H9 (cell line): ENCODE measurements around the gene PGM2. TPM values are rescaled to one million over a fixed set of nuclear protein-coding genes. Genes with fewer than 3 reads are reported as not detected.

Experiments used
- DNase-seq: peaks from one replicate; pipeline ENCODE4 v3.0.0-alpha.2; 2017
- H2AFZ ChIP-seq: one replicate; pipeline ENCODE4 v1.6.1; 2013; ENCODE audit warnings: mild to moderate bottlenecking, low read length, control low read depth, moderate library complexity
- H2AK5ac ChIP-seq: 2 replicates; pipeline ENCODE4 v1.6.1; 2013; ENCODE audit warnings: low read length, control low read depth, mixed read lengths; ENCODE audit not compliant: insufficient read length
- H2BK120ac ChIP-seq: one replicate; pipeline ENCODE4 v1.6.1; 2013; ENCODE audit warnings: low read depth, mild to moderate bottlenecking, low read length, control low read depth, inconsistent platforms; ENCODE audit not compliant: poor library complexity, severe bottlenecking
- H2BK12ac ChIP-seq: 2 replicates; pipeline ENCODE4 v1.6.1; 2013; ENCODE audit warnings: low read length, control low read depth, mixed read lengths, low read depth; ENCODE audit not compliant: insufficient read length
- H2BK15ac ChIP-seq: 2 replicates; pipeline ENCODE4 v1.6.1; 2013; ENCODE audit warnings: low read depth, low read length, control low read depth
- H2BK20ac ChIP-seq: one replicate; pipeline ENCODE4 v1.6.1; 2013; ENCODE audit warnings: low read depth, mild to moderate bottlenecking, low read length, control low read depth, inconsistent platforms; ENCODE audit not compliant: poor library complexity, severe bottlenecking
- H2BK5ac ChIP-seq: 2 replicates; pipeline ENCODE4 v1.6.1; 2013; ENCODE audit warnings: low read length, control low read depth, mixed read lengths; ENCODE audit not compliant: insufficient read length
- H3K14ac ChIP-seq: 2 replicates; pipeline ENCODE4 v1.6.1; 2013; ENCODE audit warnings: low read length, control low read depth; ENCODE audit not compliant: insufficient read depth
- H3K18ac ChIP-seq: 2 replicates; pipeline ENCODE4 v1.6.1; 2013; ENCODE audit warnings: low read depth, mild to moderate bottlenecking, mixed read lengths, low read length, control low read depth; ENCODE audit not compliant: insufficient read length
- H3K23ac ChIP-seq: 2 replicates; pipeline ENCODE4 v1.6.1; 2013; ENCODE audit warnings: low read length, control low read depth, mixed read lengths, low read depth; ENCODE audit not compliant: insufficient read length
- H3K23me2 ChIP-seq: 2 replicates; pipeline ENCODE4 v1.6.1; 2013; ENCODE audit warnings: low read depth, mild to moderate bottlenecking, mixed read lengths, low read length, control low read depth; ENCODE audit not compliant: insufficient read length, poor library complexity, severe bottlenecking
- H3K27ac ChIP-seq: 2 replicates; pipeline ENCODE4 v1.5.1; 2013; ENCODE audit warnings: low read length, control low read depth, mixed read lengths, low read depth; ENCODE audit not compliant: insufficient read length
- H3K27me3 ChIP-seq: 2 replicates; pipeline ENCODE4 v1.6.1; 2013; ENCODE audit warnings: low read length, control low read depth, inconsistent platforms; ENCODE audit not compliant: insufficient read depth
- H3K4ac ChIP-seq: 2 replicates; pipeline ENCODE4 v1.6.1; 2013; ENCODE audit warnings: low read depth, mild to moderate bottlenecking, control low read depth, inconsistent platforms, low read length, moderate library complexity
- H3K4me1 ChIP-seq: 2 replicates; pipeline ENCODE4 v1.6.1; 2013; ENCODE audit warnings: low read length, control low read depth, inconsistent platforms; ENCODE audit not compliant: insufficient read depth
- H3K4me2 ChIP-seq: 2 replicates; pipeline ENCODE4 v1.6.1; 2013; ENCODE audit warnings: low read length, control low read depth, mixed read lengths; ENCODE audit not compliant: insufficient read length, insufficient read depth
- H3K56ac ChIP-seq: 2 replicates; pipeline ENCODE4 v1.6.1; 2013; ENCODE audit warnings: low read depth, mild to moderate bottlenecking, mixed read lengths, low read length, control low read depth; ENCODE audit not compliant: insufficient read length
- H3K79me1 ChIP-seq: 2 replicates; pipeline ENCODE4 v1.6.1; 2013; ENCODE audit warnings: low read depth, mild to moderate bottlenecking, moderate library complexity, low read length, control low read depth, inconsistent platforms; ENCODE audit not compliant: insufficient read depth, poor library complexity, severe bottlenecking
- H3K79me2 ChIP-seq: 2 replicates; pipeline ENCODE4 v1.6.1; 2013; ENCODE audit warnings: low read length, control low read depth, inconsistent platforms; ENCODE audit not compliant: insufficient read depth
- H3K9ac ChIP-seq: 2 replicates; pipeline ENCODE4 v1.6.1; 2013; ENCODE audit warnings: low read length, control low read depth, mixed read lengths; ENCODE audit not compliant: insufficient read length; ENCODE audit errors: extremely low read depth
- H3K9me3 ChIP-seq: one replicate; pipeline ENCODE4 v1.6.1; 2013; ENCODE audit warnings: low read depth, low read length, inconsistent platforms; ENCODE audit not compliant: control insufficient read depth
- H3T11ph ChIP-seq: one replicate; pipeline ENCODE4 v1.6.1; 2013; ENCODE audit warnings: mild to moderate bottlenecking, low read length, control low read depth, inconsistent platforms
- H4K20me1 ChIP-seq: one replicate; pipeline ENCODE4 v1.6.1; 2013; ENCODE audit not compliant: control insufficient read depth, insufficient read length, insufficient read depth
- H4K5ac ChIP-seq: 2 replicates; pipeline ENCODE4 v1.6.1; 2013; ENCODE audit warnings: low read depth, mild to moderate bottlenecking, mixed read lengths, low read length, control low read depth; ENCODE audit not compliant: insufficient read length
- H4K8ac ChIP-seq: replicated peaks from 2 replicates; pipeline ENCODE4 v1.6.1; 2013; ENCODE audit warnings: low read length, control low read depth, mixed read lengths, low read depth; ENCODE audit not compliant: insufficient read length
- H4K91ac ChIP-seq: 2 replicates; pipeline ENCODE4 v1.6.1; 2013; ENCODE audit warnings: low read depth, mild to moderate bottlenecking, moderate library complexity, mixed read lengths, low read length, control low read depth; ENCODE audit not compliant: insufficient read length
- H3K27ac Mint-ChIP-seq, 3 experiments: 2 replicates in 2 of 3; 3 replicates in 1 of 3; pipeline ENCODE4 v1.8.0; 2020 to 2021; ENCODE audit warnings: mixed read lengths in 3 of 3, mild to moderate bottlenecking in 1 of 3, moderate library complexity in 1 of 3
- H3K27me3 Mint-ChIP-seq: 2 replicates; pipeline ENCODE4 v1.8.0; 2021; ENCODE audit warnings: low read depth, mild to moderate bottlenecking, moderate library complexity, mixed read lengths
- H3K36me3 Mint-ChIP-seq, 3 experiments: 2 replicates in 2 of 3; 3 replicates in 1 of 3; pipeline ENCODE4 v1.8.0; 2020 to 2021; ENCODE audit warnings: low read depth in 3 of 3, mixed read lengths in 3 of 3; ENCODE audit not compliant: insufficient read depth in 1 of 3
- H3K4me1 Mint-ChIP-seq, 2 experiments: 2 replicates each; pipeline ENCODE4 v1.8.0; 2020; ENCODE audit warnings: mixed read lengths in 2 of 2
- H3K4me3 Mint-ChIP-seq, 2 experiments: 2 replicates in 1 of 2; 3 replicates in 1 of 2; pipeline ENCODE4 v1.8.0; 2020 to 2021; ENCODE audit warnings: mild to moderate bottlenecking in 2 of 2, mixed read lengths in 2 of 2, moderate library complexity in 1 of 2
- H3K9me3 Mint-ChIP-seq, 2 experiments: 2 replicates in 1 of 2; 3 replicates in 1 of 2; pipeline ENCODE4 v1.8.0; 2020; ENCODE audit warnings: mild to moderate bottlenecking in 2 of 2, mixed read lengths in 2 of 2, moderate library complexity in 1 of 2
- WGBS: extraction: QIAGEN DNeasy Blood & Tissue Kit; methylation state at CpG from one replicate; pipeline ENCODE4 v1.1.7; 2013; ENCODE audit warnings: missing lambda C conversion rate, low lambda C conversion rate, mixed read lengths; ENCODE audit not compliant: insufficient read length; ENCODE audit errors: extremely low coverage; 5-methylcytosine and 5-hydroxymethylcytosine counted together
- total RNA-seq: library from RNA; stranded (reverse); gene quantifications from 2 replicates; pipeline ENCODE4 v1.2.1, GENCODE V29; 2021
- TF ChIP-seq, protein P1 (sequence below): fragments of 200-600 bp; sonication (generic); conservative IDR thresholded peaks from 3 replicates; pipeline ENCODE4 v1.8.0; 2021; ENCODE audit warnings: antibody characterized with exemption, mild to moderate bottlenecking

Gene PGM2
- total RNA-seq, 1 experiment from 2014 or later, result 26.6 TPM

GRCh38 chr4:37905533-37906169 lies 79.2 kb downstream of the PGM2 start:
- DNase-seq, result no peak
- Mint-ChIP-seq H3K4me1 (peaks cover 14 to 25% of the 10 kb centered on the region in 2 experiments), H3K27me3 (no peaks in the 10 kb centered on the region), H3K4me3 (no peak overlapping the region), H3K9me3 (no peaks in the 10 kb centered on the region), H3K27ac (no peak overlapping the region), H3K36me3 (no peaks in the 10 kb centered on the region)
- H3K79me2 ChIP-seq, result no peaks in the 10 kb centered on the region
- no peak overlapping the region for H2BK12ac ChIP-seq
- H3K4ac ChIP-seq, result no peak overlapping the region
- no peak overlapping the region for H4K91ac ChIP-seq
- no peaks in the 10 kb centered on the region for H3K79me1 ChIP-seq
- no peak overlapping the region for H3T11ph ChIP-seq
- H2AK5ac ChIP-seq, result no peak overlapping the region
- H4K5ac ChIP-seq, result no peak overlapping the region
- no peak overlapping the region for H2BK5ac ChIP-seq
- no peak overlapping the region for H3K56ac ChIP-seq
- no peaks in the 10 kb centered on the region for H3K9me3 ChIP-seq
- H4K8ac ChIP-seq, result no peak overlapping the region
- peaks cover 4% of the 10 kb centered on the region; the same call in 1 of the 2 replicates for H3K4me1 ChIP-seq
- no peak overlapping the region for H3K9ac ChIP-seq
- TF ChIP-seq, protein P1, sequence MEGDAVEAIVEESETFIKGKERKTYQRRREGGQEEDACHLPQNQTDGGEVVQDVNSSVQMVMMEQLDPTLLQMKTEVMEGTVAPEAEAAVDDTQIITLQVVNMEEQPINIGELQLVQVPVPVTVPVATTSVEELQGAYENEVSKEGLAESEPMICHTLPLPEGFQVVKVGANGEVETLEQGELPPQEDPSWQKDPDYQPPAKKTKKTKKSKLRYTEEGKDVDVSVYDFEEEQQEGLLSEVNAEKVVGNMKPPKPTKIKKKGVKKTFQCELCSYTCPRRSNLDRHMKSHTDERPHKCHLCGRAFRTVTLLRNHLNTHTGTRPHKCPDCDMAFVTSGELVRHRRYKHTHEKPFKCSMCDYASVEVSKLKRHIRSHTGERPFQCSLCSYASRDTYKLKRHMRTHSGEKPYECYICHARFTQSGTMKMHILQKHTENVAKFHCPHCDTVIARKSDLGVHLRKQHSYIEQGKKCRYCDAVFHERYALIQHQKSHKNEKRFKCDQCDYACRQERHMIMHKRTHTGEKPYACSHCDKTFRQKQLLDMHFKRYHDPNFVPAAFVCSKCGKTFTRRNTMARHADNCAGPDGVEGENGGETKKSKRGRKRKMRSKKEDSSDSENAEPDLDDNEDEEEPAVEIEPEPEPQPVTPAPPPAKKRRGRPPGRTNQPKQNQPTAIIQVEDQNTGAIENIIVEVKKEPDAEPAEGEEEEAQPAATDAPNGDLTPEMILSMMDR, result no peak
- H2BK120ac ChIP-seq, result no peak overlapping the region
- H2BK15ac ChIP-seq, result no peak overlapping the region
- H3K14ac ChIP-seq, result no peak overlapping the region
- H3K27me3 ChIP-seq, result no peaks in the 10 kb centered on the region
- no peak overlapping the region for H3K4me2 ChIP-seq
- no peak overlapping the region for H2BK20ac ChIP-seq
- no peak overlapping the region for H3K27ac ChIP-seq
- H4K20me1 ChIP-seq, result no peaks in the 10 kb centered on the region
- H3K23me2 ChIP-seq, result no peaks in the 10 kb centered on the region
- H3K18ac ChIP-seq, result no peak overlapping the region
- H2AFZ ChIP-seq, result no peak overlapping the region
- no CpG with 5 or more reads among the region's 7 CpGs for WGBS
- H3K23ac ChIP-seq, result no peak overlapping the region
